ENCODE results near the gene FLOT1. TPM values are rescaled to one million over a fixed set of nuclear protein-coding genes. Genes with fewer than 3 reads are reported as not detected.

The FLOT1 gene
- total and polyA plus RNA-seq, 2 of the 13 experiments (the other 11 are each of a cell fraction or from before 2014, with no cell fraction given) = 82.3 to 130 TPM

GRCh38 chr6:30743099-30744053 lies 889 bp upstream of the FLOT1 start (continued):
- TF ChIP-seq MEIS2 (CRISPR knock-in tag; IDR thresholded peaks at IDR 0.05) = no peak
- TF ChIP-seq ZBTB37 (CRISPR knock-in tag; IDR thresholded peaks at IDR 0.05) = no peak; the same call in 1 of the 2 replicates
- TF ChIP-seq CEBPG (CRISPR knock-in tag; IDR thresholded peaks at IDR 0.05) = no peak
- 0 out of 2 replicates have a peak, but pooled peaks have one; percentile 30 for TF ChIP-seq ZNF7 (CRISPR knock-in tag; IDR thresholded peaks at IDR 0.05)
- no peak for TF ChIP-seq USF2 (IDR thresholded peaks at IDR 0.05; ENCODE audit: low read depth, low read length)
- TF ChIP-seq USF2 (CRISPR knock-in tag; IDR thresholded peaks at IDR 0.05; ENCODE audit: borderline replicate concordance) = no peak
- no peak; the same call in none of the 2 replicates for TF ChIP-seq SNAPC4 (CRISPR knock-in tag; IDR thresholded peaks at IDR 0.05)
- TF ChIP-seq ZNF550 (CRISPR knock-in tag; IDR thresholded peaks at IDR 0.05; ENCODE audit: borderline replicate concordance) = no peak
- TF ChIP-seq SMAD9 (CRISPR knock-in tag; IDR thresholded peaks at IDR 0.05) = no peak
- TF ChIP-seq YY1 (IDR thresholded peaks at IDR 0.05; ENCODE audit: insufficient read depth, insufficient replicate concordance, low read depth, low read length) = no peak
- TF ChIP-seq KAT2B (IDR thresholded peaks at IDR 0.05; ENCODE audit: borderline replicate concordance, low read depth, low read length) = no peak
- TF ChIP-seq ZNF691 (CRISPR knock-in tag; IDR thresholded peaks at IDR 0.05; ENCODE audit: borderline replicate concordance, low read depth) = no peak; the same call in 1 of the 2 replicates
- TF ChIP-seq MBNL3 (CRISPR knock-in tag; conservative IDR thresholded peaks at IDR 0.05) = no peak
- TF ChIP-seq ZNF136 (CRISPR knock-in tag; IDR thresholded peaks at IDR 0.05; ENCODE audit: low read depth) = no peak
